Prostate gland (tissue), 2 donors: ENCODE results near the gene GRAMD1B. TPM values are rescaled to one million over a fixed set of nuclear protein-coding genes. Genes with fewer than 3 reads are reported as not detected.

Experiments
- DNase-seq: peaks from one replicate; pipeline ENCODE4 v3.0.0-alpha.2; 2019; ENCODE audit warnings: low spot score
- H3K27ac ChIP-seq, 2 donors: fragments of 200-600 bp; sonication (generic); 2 replicates each; pipeline ENCODE4 v1.5.1; 2017 to 2019
- H3K27me3 ChIP-seq: fragments of 200-600 bp; sonication (generic); replicated peaks from 2 replicates; pipeline ENCODE4 v1.5.1; 2019; ENCODE audit not compliant: insufficient read depth
- H3K36me3 ChIP-seq, 2 donors: fragments of 200-600 bp; sonication (generic); 1 replicate in 1 of 2; 2 replicates in 1 of 2; pipeline versions ENCODE4 v1.5.1 to v1.8.1; 2017 to 2019
- H3K4me1 ChIP-seq: fragments of 200-600 bp; sonication (generic); replicated peaks from 2 replicates; pipeline ENCODE4 v1.5.1; 2019
- H3K4me3 ChIP-seq, 2 donors: fragments of 200-600 bp; sonication (generic); 2 replicates each; pipeline ENCODE4 v1.5.1; 2017 to 2019
- H3K9me3 ChIP-seq: fragments of 200-600 bp; sonication (generic); 2 replicates; pipeline ENCODE4 v1.5.1; 2017
- CTCF ChIP-seq, 4 experiments: fragments of 200-600 bp in 2 of 4; fragments of 450-650 bp in 2 of 4; sonication (generic) in 2 of 4; IDR thresholded peaks; 1 replicate in 3 of 4; 2 replicates in 1 of 4; pipeline ENCODE4 v1.5.1; 2016 to 2019; ENCODE audit warnings: antibody characterized with exemption in 4 of 4, mild to moderate bottlenecking in 2 of 4, moderate library complexity in 2 of 4
- POLR2A ChIP-seq: fragments of 450-650 bp; IDR thresholded peaks from one replicate; pipeline ENCODE4 v1.6.1; 2016; ENCODE audit warnings: antibody characterized with exemption, mild to moderate bottlenecking
- POLR2AphosphoS5 ChIP-seq: sonication (generic); formaldehyde crosslinking; IDR thresholded peaks from one replicate; pipeline ENCODE4 v1.6.1; 2017; ENCODE audit warnings: antibody characterized with exemption
- WGBS: methylation state at CpG from one replicate; pipeline ENCODE4 v1.1.5; 2018; 5-methylcytosine and 5-hydroxymethylcytosine counted together
- intact Hi-C: fragments of 100-400 bp; cut with DNase I; formaldehyde crosslinking; loops from one replicate; pipeline ENCODE4 v1.14.2; 2022
- total RNA-seq, 2 donors: library from RNA; depleted of rRNA; stranded (reverse); fragments of >200 nt; gene quantifications; one replicate each; pipeline ENCODE4 v1.1.0, GENCODE V29; 2016

Gene GRAMD1B
- total RNA-seq, 2 donors from 2014 or later = 4.5 to 27.2 TPM

DNA sequence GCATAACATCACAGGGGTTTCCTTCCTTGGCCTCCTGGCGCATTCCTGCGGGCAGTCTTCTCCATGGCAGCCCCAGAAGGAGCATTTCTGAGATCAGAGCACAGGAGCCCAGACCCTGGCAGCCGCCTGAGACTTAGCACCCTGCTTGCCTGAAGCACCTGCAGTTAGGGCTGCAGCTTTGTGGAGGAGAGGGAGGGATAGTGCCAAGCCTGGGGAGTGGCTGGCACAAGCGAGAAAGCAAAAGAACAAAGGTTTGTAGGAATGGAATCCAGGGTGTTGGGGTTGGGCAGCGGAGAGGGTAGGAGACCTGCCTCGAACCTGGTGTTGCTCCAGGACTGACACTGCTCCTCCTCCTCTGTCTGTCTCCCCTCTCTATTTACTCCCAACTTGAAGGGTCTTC, 157.5 kb downstream of the GRAMD1B start:
- no peaks in the 10 kb centered on the region for H3K36me3 ChIP-seq
- H3K27me3 ChIP-seq = no peaks in the 10 kb centered on the region
- H3K4me3 ChIP-seq = no peak overlapping the region
- H3K9me3 ChIP-seq = no peaks in the 10 kb centered on the region
- no peaks in the 10 kb centered on the region for H3K4me1 ChIP-seq
- DNase-seq = no peak
- intact Hi-C loops = no loop called here
- no peak overlapping the region for H3K27ac ChIP-seq
- 49% methylated on average over 6 of the region's 6 CpGs for WGBS
- no peak for TF ChIP-seq CTCF (IDR thresholded peaks at IDR 0.05)
- no peak for TF ChIP-seq POLR2AphosphoS5
- no peak for TF ChIP-seq POLR2A

- H3K27me3 ChIP-seq = no peaks in the 10 kb centered on the region
- TF ChIP-seq POLR2A (no peak), CTCF (IDR thresholded peaks at IDR 0.05) (no peak)
- no peak overlapping the region for H3K27ac ChIP-seq
- intact Hi-C loops = no loop called here
- H3K36me3 ChIP-seq = no peaks in the 10 kb centered on the region
- no peaks in the 10 kb centered on the region for H3K4me1 ChIP-seq
- no peaks in the 10 kb centered on the region for H3K9me3 ChIP-seq
- DNase-seq = no peak
- no peak overlapping the region for H3K4me3 ChIP-seq
- WGBS = 76% methylated on average over 14 of the region's 14 CpGs
Measured at GRCh38 chr11:123588117-123588863, 158.2 kb downstream of the GRAMD1B start.

DNA sequence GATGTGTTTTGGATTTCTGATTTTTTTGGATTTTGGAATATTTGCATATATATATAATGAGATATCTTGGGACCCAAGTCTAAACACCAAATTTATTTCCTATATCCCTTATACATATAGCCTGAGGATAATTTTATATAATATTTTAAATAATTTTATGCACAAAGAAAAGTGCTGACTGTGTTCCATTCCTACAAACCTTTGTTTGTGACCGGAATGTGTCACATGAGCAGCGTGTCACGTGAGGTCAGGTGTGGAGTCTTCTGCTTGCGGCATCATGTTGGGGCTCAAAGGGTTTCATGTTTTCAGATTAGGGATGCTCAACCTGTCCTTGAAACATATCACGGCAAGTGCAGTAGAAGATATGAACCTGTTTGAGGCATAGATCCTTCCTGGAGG, 158.8 kb downstream of the GRAMD1B start:
- WGBS = 95% methylated on average over 5 of the region's 5 CpGs

GRCh38 chr11:123590296-123590912, 160.3 kb downstream of the GRAMD1B start:
- intact Hi-C loops = no loop called here
- 61% methylated on average over 11 of the region's 11 CpGs for WGBS
- H3K27ac ChIP-seq = no peak overlapping the region
- no peak for TF ChIP-seq POLR2A
- TF ChIP-seq POLR2AphosphoS5 = no peak
- no peak for TF ChIP-seq CTCF (IDR thresholded peaks at IDR 0.05)
- H3K9me3 ChIP-seq = no peaks in the 10 kb centered on the region
- DNase-seq = no peak
- H3K4me1 ChIP-seq = no peaks in the 10 kb centered on the region
- H3K4me3 ChIP-seq = no peak overlapping the region
- no peaks in the 10 kb centered on the region for H3K27me3 ChIP-seq
- H3K36me3 ChIP-seq = no peaks in the 10 kb centered on the region

More for the DNA sequence above, 158.8 kb downstream of the GRAMD1B start:
- Histone ChIP-seq H3K36me3 (no peaks in the 10 kb centered on the region), H3K4me3 (no peak overlapping the region), H3K27ac (no peak overlapping the region), H3K27me3 (no peaks in the 10 kb centered on the region), H3K4me1 (no peaks in the 10 kb centered on the region), H3K9me3 (no peaks in the 10 kb centered on the region)
- intact Hi-C loops = no loop called here
- no peak for DNase-seq
- no peak for TF ChIP-seq POLR2A
- no peak for TF ChIP-seq POLR2AphosphoS5
- TF ChIP-seq CTCF (IDR thresholded peaks at IDR 0.05) = no peak

- Histone ChIP-seq H3K27ac (no peak overlapping the region), H3K4me3 (no peak overlapping the region), H3K9me3 (no peaks in the 10 kb centered on the region), H3K36me3 (no peaks in the 10 kb centered on the region), H3K27me3 (no peaks in the 10 kb centered on the region), H3K4me1 (no peaks in the 10 kb centered on the region)
- no peak for DNase-seq
- intact Hi-C loops = no loop called here
- TF ChIP-seq POLR2A (no peak), POLR2AphosphoS5 (no peak), CTCF (IDR thresholded peaks at IDR 0.05) (no peak)
- 72% methylated on average over 6 of the region's 6 CpGs for WGBS
Measured at GRCh38 chr11:123593570-123593969, 163.5 kb downstream of the GRAMD1B start.
